Measurements from ENCODE around the gene LRFN2. TPM values are rescaled to one million over a fixed set of nuclear protein-coding genes. Genes with fewer than 3 reads are reported as not detected.

LRFN2 gene
- total and polyA plus RNA-seq, 4 donors: under 0.01 to 0.01 TPM; not detected in 2

- Histone ChIP-seq H3K4me3 (ENCODE audit: low read depth in 1 of 3, low read length in 3 of 3) (no peak overlapping the region), H3K9ac (ENCODE audit: low read depth in 1 of 2, low read length in 2 of 2) (no peak overlapping the region), H3K27me3 (ENCODE audit: control insufficient read depth in 4 of 4, insufficient read depth in 4 of 4, low read length in 3 of 4) (no peaks in the 10 kb centered on the region), H3K4me1 (ENCODE audit: control insufficient read depth in 4 of 4, insufficient read depth in 4 of 4, low read length in 3 of 4) (no peaks in the 10 kb centered on the region), H3K27ac (ENCODE audit: low read depth in 1 of 2, low read length in 2 of 2) (no peak overlapping the region), H3K9me3 (ENCODE audit: control insufficient read depth in 4 of 4, low read length in 3 of 4) (no peaks in the 10 kb centered on the region), H3K36me3 (ENCODE audit: control insufficient read depth in 4 of 4, insufficient read depth in 3 of 4, low read depth in 1 of 4, low read length in 3 of 4) (no peaks in the 10 kb centered on the region)
- 85% methylated on average over 4 of the region's 4 CpGs for WGBS
- DNase-seq (ENCODE audit: low spot score): no peak
- TF ChIP-seq SP1 (IDR thresholded peaks at IDR 0.05) (no peak), NR2F2 (IDR thresholded peaks at IDR 0.05) (no peak), MAX (IDR thresholded peaks at IDR 0.05) (no peak), ZBTB33 (IDR thresholded peaks at IDR 0.05) (no peak), RXRA (IDR thresholded peaks at IDR 0.05) (no peak), REST (IDR thresholded peaks at IDR 0.05) (no peak), TAF1 (conservative IDR thresholded peaks at IDR 0.05) (no peak), EGR1 (IDR thresholded peaks at IDR 0.05; ENCODE audit: low read depth in 2 of 2) (no peak), HNF4G (IDR thresholded peaks at IDR 0.05) (no peak), JUND (IDR thresholded peaks at IDR 0.05) (no peak), HNF4A (conservative IDR thresholded peaks at IDR 0.05) (no peak), CTCF (IDR thresholded peaks at IDR 0.05; ENCODE audit: low read depth, low read length, missing input control) (no peak), FOXA2 (IDR thresholded peaks at IDR 0.05) (no peak), FOXA1 (IDR thresholded peaks at IDR 0.05) (no peak), GABPA (IDR thresholded peaks at IDR 0.05 in 1 of 2, conservative IDR thresholded peaks at IDR 0.05 in 1 of 2) (no peak)
Observed at GRCh38 chr6:40500227-40500626, 86.9 kb downstream of the LRFN2 start.

- Histone ChIP-seq H3K27ac (ENCODE audit: low read depth in 1 of 2, low read length in 2 of 2) (no peak overlapping the region), H3K4me3 (ENCODE audit: low read depth in 1 of 3, low read length in 3 of 3) (no peak overlapping the region), H3K27me3 (ENCODE audit: control insufficient read depth in 4 of 4, insufficient read depth in 4 of 4, low read length in 3 of 4) (no peaks in the 10 kb centered on the region), H3K4me1 (ENCODE audit: control insufficient read depth in 4 of 4, insufficient read depth in 4 of 4, low read length in 3 of 4) (no peaks in the 10 kb centered on the region), H3K9me3 (ENCODE audit: control insufficient read depth in 4 of 4, low read length in 3 of 4) (no peaks in the 10 kb centered on the region), H3K9ac (ENCODE audit: low read depth in 1 of 2, low read length in 2 of 2) (no peak overlapping the region), H3K36me3 (ENCODE audit: control insufficient read depth in 4 of 4, insufficient read depth in 3 of 4, low read depth in 1 of 4, low read length in 3 of 4) (no peaks in the 10 kb centered on the region)
- WGBS: 68% methylated on average over 8 of the region's 8 CpGs
- no peak for DNase-seq (ENCODE audit: low spot score)
- TF ChIP-seq ZBTB33 (IDR thresholded peaks at IDR 0.05) (no peak), RXRA (IDR thresholded peaks at IDR 0.05) (no peak), HNF4A (conservative IDR thresholded peaks at IDR 0.05) (no peak), SP1 (IDR thresholded peaks at IDR 0.05) (no peak), FOXA1 (IDR thresholded peaks at IDR 0.05) (no peak), REST (IDR thresholded peaks at IDR 0.05) (no peak), RAD21 (IDR thresholded peaks at IDR 0.05) (no peak), FOXA2 (IDR thresholded peaks at IDR 0.05) (no peak), YY1 (IDR thresholded peaks at IDR 0.05) (no peak), MAX (IDR thresholded peaks at IDR 0.05) (no peak), HNF4G (IDR thresholded peaks at IDR 0.05) (no peak), GABPA (IDR thresholded peaks at IDR 0.05 in 1 of 2, conservative IDR thresholded peaks at IDR 0.05 in 1 of 2) (no peak), JUND (IDR thresholded peaks at IDR 0.05) (no peak), NR2F2 (IDR thresholded peaks at IDR 0.05) (no peak), ATF3 (IDR thresholded peaks at IDR 0.05) (no peak)
Observed at GRCh38 chr6:40499215-40499614, 87.9 kb downstream of the LRFN2 start.
